CD4-positive, alpha-beta T cell treated with Interleukin-15 for 1 hour (primary cell): ENCODE results near the gene GMPR2.
"Not testable (repeated sequence)": the region's sequence is repeated elsewhere in the genome, so short reads cannot be mapped to it uniquely, and the experiment has no call there.

ENCODE experiments used
- DNase-seq: peaks from one replicate; pipeline ENCODE4 v3.0.0-alpha.2; 2020

Gene GMPR2

DNA sequence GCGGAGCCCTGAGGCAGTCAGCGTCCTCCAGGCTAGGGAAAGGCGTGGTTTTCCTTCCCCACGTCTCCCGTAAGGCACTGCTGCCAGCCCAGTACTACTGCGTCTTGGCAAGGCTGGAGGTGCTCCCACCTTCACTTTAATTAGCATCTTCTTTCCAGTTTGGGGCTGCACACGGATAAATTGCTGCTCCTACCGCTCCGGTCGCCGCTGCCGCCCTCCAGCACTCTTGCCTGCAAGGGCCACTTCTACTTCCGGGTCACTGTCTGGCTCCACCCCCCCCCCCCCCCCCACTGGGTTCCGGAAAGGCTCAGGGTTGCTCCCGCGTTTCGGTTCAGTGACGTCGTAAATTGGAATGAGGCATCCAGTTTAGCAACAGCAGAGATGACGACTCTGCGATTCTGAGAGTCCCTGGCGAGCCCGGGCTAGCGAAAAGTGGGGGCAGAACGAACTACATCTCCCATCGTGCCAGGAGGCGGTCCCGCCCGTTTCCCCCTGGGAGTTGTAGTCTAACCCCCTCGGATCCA is 546 bp upstream of the GMPR2 start, which contains the start of gene NEDD8:
NEDD8 (minus strand) TSS at position 247 of the 524 bp plus-strand sequence; CDS start at position 147, 100 bp downstream.
- DNase-seq, result peak; percentile 90

DNA sequence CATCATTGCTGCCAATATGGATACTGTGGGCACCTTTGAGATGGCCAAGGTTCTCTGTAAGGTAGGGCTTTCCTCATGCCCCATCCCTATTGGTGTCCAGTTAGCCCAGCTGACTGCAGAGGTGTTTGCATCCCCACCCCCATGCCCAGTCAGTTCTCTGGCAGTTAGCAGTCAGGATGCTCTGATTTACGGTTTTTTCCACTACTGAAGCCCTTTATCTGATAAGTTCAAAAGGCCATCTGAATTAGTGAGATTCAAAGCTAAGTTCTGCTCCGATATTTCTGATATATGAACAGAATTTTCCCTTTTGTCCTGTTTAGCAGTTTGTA is 773 bp downstream of the GMPR2 start:
- DNase-seq, result no peak

DNA sequence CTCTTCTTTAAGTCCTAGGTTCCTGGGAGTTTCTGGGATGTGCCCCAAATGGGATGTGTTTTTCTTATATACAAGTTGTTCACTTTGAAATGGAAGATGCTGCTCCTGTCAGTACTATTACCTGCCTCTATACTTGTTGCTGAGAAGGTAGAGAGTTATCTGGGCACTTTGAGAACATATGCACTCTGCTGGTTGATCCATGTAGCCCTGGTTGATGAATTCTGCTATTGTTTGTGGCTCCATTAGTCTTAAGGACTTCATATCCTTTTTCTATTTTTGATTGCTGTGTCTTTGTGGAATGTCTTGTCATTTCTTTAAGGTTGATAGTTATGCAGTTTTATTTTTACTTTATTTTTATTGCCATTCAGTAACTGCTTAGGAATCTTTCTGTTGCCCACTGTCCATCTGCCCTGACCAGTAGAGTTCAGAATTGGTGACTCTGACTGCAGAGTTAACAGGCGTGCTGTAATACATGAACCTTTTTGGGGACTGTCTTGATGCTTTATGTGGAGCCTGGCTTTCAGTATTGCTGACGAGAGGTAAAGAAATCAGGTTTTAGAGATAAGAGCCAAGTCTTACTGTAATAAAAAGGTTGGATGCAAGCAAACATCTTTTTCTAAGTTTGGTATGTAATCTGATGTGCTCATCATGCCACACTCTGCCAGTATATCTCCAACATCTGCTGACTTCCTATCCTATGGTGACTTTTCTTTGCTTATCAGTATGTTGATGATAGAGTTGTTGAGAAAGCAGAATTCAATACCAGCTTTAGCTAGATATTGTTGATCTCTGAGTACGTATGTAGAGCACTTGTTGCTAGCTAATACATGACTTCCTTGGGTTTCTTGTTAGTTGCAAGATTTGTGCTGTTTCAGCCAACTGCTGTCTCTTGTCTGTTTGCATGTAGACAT is 1.6 kb downstream of the GMPR2 start:
- DNase-seq, result no peak

DNA sequence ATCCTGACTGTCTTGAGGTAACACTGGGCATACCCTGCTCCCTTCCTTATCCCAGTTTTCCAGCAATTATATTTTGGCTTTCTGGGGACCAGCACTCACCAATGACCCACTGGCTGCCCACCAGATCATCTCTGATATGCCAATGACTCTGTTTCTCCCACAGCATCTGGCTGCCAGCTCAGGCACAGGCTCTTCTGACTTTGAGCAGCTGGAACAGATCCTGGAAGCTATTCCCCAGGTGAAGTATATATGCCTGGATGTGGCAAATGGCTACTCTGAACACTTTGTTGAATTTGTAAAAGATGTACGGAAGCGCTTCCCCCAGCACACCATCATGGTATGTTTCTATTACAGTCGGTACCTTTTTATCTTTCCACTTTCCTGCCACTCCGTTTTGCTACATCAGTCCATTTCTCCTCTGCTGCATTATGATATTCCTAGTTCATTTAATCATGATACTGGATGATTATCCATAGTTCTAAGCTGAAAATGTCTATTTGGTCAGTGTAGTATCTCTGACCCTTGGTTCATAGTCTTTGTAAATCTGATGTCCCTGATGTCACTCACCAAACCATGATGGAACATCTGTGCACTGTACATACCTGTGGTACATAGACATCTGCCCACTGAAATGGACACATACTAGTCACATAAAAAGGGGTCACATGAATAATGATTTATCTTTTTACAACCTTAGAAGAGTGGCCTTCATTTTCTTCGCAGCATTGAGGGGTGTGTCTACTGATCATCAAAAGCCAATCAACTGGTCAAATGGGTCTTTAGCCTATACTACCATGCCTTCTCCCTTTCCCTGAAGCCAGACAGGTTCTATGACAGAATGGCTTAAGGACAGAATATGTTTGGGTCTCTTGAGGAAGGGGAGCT is 3.3 kb downstream of the GMPR2 start:
- no peak for DNase-seq

DNA sequence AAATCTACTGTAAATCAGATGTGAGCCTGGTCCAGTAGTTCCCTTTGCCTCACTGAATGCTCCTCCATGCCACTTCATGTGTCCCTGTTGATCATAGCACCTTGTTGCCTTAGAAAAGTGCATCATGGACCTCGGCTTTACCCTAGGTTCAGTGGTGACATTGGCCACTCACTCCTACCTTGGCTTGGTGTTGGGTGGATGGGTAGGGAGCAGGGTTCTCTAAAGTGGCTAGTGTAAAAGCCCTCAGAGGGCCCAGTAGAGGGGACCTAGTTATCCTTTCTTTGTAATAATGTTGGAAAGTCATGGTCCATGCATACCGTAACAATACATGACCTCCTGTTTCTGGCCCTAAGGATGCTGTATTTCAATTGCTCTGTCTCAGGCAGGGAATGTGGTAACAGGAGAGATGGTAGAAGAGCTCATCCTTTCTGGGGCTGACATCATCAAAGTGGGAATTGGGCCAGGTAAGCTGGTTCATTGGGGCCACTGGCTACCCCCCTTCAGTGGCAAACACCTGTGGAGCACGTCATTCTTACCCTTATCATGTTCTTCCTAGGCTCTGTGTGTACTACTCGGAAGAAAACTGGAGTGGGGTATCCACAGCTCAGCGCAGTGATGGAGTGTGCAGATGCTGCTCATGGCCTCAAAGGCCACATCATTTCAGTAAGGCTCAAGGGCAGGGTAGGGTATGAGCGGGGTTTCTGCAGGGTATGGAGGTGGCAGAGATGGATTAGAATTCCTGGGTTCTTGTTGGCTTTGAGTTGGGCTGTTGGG is 4.1 kb downstream of the GMPR2 start:
- no peak for DNase-seq

DNA sequence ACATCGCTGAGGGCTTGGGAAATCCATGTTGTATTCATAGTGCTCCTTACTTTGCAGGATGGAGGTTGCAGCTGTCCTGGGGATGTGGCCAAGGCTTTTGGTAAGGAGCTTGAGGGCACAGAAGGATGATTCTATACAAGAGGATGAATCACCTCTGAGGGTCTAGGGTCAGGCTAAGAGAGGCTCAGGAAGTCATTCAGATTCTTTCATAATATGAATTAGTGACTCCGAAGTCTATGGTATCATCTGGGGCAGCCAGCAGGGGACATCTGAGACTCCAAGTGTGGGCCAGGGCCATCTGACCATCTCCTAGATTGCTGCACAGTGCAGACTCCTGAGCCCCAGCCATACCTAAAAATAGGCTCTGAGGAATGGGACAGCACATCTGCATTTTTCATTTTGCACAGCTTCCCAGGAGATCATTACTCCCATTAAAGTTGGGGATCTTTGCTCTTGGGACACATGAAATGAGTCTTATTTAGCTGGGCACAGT is 4.8 kb downstream of the GMPR2 start:
- no peak for DNase-seq

DNA sequence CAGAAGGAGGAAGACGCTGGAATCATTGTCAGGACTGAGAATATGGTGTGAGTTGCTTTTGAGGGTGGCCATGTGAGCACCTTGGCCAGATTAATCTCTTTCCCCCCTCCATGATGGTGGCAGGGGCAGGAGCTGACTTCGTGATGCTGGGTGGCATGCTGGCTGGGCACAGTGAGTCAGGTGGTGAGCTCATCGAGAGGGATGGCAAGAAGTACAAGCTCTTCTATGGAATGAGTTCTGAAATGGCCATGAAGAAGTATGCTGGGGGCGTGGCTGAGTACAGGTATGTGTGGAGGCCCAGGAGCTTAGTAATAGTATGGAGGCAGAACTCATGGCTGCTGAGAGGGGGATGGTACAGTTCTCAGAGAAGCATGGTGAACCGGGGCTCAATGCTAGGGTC is 5.4 kb downstream of the GMPR2 start:
- no peak for DNase-seq

DNA sequence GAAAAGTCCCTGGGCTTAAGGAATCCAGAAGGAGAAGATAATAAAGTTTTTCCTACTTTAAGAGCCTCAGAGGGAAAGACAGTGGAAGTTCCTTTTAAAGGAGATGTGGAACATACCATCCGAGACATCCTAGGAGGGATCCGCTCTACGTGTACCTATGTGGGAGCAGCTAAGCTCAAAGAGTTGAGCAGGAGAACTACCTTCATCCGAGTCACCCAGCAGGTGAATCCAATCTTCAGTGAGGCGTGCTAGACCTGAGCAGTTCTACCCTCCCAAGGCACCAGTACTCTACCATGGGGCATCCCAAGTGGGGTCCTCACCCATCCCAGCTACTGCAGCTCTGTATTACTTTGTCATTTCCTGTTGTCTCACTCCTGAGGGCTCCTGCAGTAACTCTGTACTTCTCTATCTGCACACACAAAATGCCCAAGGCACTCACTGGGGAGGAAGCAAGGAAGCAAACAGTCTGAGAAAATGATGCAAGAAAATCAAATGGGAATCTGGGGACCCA is 5.9 kb downstream of the GMPR2 start:
- no peak for DNase-seq

DNA sequence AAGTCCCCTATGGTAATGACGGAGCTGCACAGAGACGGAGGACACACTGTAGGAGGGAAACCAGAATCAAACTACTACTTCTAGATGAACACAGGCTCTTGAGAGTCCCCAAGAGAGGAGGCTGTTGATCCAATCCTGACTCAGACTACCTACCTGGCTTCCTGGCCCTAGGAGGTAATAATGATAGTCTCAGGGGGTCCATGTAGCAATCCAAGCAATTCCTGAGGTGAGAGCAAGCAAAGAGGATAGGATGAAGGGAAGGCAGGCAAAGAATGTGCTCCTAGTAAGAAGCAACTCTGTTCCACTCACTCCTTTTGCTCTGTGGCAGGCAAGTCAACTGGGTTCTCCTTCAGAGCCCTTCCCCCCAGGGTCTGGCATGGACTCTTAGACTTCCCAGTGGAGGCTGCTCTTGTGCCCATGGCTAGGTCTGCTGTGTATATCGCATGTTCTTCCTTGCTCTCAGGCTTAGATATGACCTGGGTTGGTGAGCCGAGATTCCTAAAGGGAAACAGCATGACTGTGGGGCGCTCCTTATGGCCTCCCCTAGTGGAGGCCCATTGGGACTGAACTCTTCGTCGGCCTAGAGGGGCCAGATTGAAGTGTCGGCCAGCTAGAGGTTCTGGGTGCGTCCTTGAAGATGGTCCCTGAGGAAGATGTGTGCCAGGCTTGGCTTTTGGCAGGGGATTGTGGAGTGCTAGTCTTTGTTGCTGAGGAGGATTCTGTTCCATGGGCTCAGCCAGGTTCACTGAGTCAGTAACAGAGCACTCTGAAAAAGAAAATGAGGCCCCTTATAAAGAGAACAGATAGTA is 7.6 kb downstream of the GMPR2 start:
- no peak for DNase-seq

DNA sequence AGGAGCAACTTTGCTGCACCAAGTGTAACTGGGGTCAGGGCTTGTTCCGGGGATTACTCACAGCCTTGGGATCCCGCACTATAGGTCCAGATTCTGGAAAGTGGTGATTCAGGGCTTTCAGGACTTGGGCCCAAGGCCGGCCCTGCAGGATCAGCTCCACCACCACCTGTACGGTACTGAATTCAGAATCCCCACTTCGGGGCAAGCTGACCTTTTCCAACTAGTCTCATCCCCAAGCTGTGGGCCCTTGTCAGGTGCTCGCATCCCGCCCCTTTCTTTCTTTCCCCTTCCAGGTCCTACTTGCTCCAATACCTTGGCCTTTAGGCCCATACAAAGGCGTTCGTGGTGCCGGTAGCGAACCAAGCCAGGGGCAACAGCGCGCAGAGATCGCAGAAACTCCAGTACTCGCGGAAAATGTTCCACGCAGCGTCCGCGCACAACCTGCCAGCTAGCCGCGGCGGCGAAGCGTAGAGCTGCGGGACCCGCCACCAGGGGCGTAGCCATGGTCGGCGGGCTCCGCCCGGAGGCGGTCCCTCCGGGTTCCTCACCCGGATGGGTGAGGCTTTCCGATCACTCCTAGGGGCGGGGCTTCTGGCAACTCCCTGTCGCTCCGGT is 9.2 kb downstream of the GMPR2 start:
- DNase-seq, result peak; percentile 94

DNA sequence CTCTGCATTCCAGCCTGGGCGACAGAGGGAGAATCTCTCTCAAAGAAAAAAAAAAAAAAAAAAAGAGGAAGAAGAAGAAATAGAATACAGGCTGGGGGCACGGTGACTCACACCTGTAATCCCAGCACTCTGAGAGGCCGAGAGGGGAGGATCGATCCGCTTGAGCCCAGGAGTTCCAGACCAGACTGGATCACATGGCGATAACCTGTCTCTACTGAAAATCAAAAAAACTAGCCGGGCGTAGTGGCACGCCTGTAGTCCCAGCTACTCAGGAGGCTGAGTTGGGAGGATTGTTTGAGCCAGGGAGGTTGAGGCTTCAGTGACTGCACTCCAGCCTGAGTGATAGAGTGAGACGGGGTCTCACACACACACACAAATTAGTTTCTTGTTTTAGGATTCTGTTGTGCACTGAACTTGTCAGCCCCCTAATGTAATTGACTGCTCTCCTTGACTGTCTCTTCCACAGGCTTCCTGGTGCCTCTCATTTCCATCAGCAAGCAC is 10.7 kb downstream of the GMPR2 start:
- peak; percentile 41 for DNase-seq

DNA sequence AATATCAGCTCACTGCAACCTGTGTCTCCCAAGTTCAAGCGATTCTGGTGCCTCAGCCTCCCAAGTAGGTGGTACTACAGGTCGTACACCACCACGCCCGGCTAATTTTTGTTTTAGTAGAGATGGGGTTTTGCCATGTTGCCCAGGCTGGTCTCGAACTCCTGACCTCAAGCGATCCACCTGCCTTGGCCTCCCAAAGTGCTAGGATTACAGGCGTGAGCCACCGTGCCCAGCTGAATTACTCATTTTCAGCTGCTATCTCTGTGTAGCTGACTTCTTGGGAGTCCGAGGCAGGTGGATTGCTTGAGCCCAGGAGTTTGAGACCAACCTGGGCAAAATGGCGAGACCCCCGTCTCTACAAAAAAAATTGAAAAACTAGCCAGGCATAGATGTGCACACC is 12.6 kb downstream of the GMPR2 start:
- DNase-seq, result not testable (repeated sequence)

DNA sequence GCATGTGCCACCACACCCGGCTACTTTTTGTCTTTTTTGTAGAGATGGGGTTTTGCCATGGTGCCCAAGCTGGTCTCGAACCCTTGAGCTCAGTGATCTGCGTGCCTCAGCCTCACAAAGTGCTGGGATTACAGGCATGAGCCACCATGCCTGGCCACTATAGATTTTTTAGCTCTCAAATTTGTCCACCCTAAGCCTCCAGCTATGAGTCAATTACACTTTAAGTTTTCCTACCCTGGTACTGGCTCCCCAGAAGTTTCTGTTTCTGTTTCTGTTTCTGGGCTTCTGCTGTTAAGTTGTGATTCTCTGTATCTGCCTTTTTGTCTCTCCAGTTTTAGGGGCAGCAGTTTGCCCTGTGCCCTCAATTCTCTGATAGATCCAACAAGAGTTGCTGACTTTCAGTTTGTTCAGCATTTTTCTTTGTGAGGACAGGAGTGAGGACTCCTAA is 14.1 kb downstream of the GMPR2 start:
- DNase-seq, result no peak

DNA sequence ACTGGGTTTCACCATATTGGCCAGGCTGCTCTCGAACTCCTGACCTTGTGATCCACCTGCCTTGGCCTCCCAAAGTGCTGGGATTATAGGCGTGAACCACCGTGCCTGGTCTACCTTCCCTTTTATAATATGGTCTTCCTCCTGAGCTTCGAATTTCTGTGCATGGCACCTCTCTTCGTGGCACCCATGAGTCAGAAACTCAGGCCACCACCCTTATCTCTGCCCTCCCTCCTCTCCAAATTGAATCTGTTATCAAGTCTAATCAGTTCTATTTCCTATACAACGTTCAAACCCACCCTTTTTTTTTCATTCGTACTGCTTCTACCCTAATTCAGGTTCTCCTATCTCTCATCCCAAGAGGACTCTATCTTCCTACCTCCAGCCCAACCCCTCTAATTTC is 14.7 kb downstream of the GMPR2 start:
- no peak for DNase-seq

DNA sequence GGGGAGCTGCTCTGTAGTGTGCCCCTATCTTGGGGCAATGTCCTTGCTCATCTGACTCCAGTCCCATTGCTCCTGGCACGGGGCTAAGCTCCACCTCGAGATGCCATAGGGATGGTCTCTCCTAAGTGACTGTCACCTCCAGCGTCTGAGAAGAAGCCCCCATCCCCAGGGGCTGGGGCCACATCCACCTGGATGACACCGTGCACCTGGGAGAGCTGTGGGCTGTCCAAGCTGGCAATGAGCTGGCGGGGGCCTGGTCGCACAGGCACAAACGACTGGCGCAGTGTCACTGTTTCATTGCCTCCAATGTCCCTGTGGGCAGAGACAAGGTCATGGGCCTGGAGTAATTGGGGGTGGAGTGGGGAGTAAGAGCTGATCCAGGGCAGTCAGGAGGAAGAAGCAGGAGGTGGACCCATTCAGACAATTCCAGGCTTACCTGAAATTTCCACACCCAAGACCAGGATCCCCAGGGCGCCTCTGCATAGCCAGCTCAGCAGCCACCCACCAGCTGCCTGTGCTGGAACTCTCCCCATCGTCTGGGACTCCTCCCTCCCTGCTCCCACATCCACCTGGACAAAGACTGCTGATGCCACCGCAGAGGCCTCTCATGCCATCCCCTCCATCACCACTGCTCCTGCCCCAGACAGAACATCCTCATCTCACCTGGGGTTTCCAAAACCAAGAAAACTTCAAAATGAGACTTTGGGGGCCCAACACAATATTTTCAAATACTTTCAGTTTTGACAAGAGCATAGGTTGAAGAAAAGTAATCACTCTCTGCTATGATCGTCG is 16.7 kb downstream of the GMPR2 start:
- no peak for DNase-seq

DNA sequence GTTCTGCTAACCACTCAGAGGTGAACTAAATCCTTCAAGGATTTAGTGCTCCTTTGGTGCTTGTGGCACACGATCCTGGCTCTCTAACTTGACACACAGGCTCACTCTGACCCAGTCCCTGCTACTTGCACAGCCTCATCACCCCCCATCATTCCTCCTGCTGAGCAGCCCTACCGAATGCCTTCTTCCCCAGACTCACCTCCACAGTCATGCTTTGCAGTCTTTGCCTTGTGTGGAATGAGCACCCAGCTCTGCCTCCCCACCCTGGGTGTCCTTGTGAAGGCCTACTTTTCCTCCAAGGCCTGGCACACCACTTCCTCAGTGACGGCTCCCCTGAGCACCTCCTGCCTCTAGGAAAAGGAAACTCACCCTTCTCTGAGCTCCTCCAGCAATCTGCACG is 17.6 kb downstream of the GMPR2 start:
- DNase-seq, result no peak

DNA sequence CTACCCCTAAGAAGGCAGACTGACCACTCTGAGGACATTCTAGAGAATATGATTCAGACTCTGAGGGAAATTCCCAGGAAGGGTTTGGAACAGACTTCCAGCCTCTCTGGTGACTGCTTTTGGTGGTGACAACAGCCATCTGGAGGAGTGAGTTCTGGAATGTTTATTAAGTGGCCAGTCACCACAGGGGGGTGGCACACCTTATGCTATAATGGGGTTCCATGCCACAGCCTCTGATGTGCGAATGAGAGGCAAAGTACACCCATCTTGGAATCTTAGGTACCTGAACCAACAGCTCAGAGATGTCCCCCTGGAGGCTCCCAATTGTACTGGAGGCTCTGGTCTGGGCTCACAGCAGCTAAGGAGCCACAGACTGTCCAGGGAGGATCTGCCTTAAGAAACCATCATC is 19.2 kb downstream of the GMPR2 start:
- no peak for DNase-seq

DNA sequence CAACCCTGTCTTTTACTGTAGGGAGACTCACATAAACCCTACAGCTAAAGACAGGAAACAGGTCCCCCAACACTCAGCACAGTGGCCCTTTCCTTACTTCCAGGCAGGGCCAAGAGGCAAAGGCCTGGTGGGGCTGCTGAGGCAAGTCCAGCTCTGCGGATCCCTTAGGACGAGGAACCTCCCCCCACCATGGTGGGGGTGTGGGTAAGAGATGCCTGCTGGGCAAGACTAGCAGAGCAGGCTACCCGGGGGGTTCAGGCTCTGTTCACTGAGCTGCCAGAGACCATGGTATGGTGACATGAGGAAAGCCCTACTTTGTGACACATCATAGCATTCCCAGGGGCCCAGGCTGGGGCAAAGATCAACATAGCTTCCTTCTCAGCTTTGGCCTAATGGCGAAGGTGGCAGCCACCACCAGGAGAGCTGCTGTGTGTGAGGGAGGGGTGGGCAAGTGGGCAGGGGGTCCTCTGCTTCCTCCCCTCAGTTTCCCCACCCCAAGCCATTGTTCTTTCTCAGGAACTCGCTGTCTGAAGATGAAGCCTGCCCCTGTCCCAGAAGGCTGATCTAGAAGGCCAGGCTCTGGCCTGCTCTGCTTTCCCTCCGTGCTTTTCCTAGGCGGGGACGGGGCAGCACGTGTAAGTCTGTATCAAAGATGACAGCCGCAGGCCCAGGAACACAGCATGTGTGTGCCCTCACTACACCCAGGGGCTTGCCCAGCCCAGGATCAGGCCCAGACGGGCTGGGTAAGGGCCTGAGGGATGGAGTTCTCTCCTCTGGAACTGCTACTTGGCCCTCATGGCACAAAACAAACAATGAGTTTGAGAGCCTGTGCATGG is 19.8 kb downstream of the GMPR2 start:
- DNase-seq, result no peak

DNA sequence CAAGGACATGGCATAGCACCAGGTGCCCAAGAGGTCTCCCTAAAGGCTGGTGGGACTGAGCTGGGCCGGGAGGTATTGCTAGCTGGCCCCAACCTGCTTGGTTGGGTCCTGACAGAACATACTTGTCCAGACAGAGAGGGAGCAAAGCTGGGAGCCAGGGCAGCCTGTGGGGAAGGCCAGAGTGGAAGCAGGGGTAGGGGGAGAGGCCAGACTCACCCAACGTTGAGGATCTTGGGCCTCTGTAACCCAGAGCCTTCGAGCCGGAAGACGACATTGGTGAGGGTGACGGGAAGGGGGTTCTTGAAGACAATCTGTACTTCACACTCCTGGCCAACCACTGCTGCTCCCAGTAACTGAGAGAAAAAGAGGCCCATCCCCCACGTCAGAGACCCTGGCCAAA is 21.2 kb downstream of the GMPR2 start:
- no peak for DNase-seq
